HG02571 (cell line): ENCODE measurements around the gene DPP10.

Source experiments
- ATAC-seq: cut with Tn5 transposase; IDR thresholded peaks from one replicate; pipeline ENCODE4 v1.9.1; 2021; ENCODE audit warnings: mild to moderate bottlenecking, moderate library complexity; ENCODE audit not compliant: unreplicated experiment

Gene DPP10

DNA sequence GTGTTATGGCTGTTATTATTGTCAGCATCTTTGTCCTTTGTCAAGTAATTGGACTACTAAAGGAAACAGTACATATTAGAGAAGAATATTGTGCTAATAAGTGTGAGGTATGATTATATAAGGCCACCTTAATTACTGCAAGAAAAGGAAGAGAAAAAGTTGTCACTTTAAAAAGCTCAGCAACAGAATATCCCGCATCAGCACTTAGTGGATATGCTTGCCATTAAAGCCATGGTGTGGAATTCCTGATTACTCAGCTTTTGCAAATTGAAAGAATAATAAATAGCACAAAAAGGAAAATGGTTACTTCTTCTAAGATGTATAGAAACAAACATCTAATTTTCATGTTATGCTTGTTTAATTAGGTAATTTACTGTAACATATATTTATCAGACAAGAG lies 347.5 kb downstream of the DPP10 start:
- no peak for ATAC-seq

DNA sequence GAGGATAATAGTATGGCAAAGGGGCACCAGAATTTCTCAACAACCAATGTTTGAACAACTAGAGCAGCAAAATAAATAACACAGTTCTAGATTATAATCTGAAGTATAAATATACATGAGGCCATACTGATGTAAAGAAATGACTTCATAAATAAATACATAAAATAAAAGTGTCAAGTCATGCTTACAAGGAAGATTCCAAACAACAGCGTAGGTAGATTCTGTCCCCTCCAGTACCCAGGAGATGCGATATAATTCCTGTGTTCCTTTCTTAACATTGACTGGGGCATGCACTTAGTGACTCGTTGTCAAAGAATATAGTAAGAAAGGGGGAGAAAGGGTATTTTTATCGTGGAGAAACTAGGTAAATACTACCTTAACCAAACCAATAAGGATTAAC lies 355.1 kb downstream of the DPP10 start:
- ATAC-seq = no peak

DNA sequence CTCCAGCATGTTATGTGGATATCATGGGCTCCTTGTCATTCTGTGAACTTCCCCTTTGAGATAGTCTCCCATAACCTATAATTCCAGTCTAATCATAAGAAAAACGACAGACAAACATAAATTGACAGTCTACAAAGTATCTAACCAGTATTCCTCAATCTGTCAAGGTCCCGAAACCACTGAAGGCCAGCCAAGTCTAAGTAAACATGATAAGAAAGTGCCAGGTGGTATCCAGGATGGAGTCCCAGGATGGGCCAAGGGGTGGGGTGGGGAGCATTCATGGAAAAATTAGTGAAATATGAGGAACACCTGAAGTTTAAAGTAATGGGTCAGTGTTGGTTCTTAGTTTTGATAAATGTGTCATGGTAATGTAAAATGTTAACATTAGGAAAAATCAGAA lies 355.5 kb downstream of the DPP10 start:
- ATAC-seq = no peak

DNA sequence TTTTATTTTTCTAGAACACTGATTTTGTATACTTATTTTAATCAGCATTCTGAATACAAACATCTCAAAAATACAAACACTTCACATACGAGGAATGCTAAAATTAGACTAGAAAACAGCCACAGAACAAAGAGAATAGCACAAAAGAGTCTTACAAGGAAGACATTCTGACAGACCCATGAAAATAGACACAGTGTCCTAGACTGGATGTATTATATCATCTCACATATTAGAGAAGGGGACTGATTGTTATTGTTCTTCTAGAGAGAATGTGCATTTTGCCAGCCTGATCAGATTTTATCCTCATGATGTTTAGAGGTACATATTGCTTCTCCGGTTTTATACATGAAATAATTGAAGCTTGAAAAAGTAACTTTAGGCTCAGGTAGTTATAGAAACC lies 357.9 kb downstream of the DPP10 start:
- no peak for ATAC-seq

DNA sequence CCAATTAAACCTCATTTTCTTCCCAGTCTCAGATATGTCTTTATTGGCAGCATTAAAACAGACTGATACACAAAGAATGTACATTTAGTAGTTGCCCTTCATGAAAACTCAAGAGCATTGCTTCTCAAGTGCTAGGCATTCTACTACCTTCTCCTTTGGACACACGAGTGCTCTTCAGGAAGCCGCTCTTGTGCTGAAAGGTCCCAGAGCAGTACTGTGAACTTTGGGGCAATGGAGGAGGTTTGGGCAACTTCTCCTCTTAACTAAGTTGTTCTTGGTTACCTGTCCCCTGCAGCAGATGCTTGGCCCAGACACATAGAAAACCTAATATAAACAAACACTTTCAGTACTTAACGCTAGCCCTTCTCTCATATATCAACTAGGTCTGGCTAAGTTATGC lies 362.8 kb downstream of the DPP10 start:
- no peak for ATAC-seq

DNA sequence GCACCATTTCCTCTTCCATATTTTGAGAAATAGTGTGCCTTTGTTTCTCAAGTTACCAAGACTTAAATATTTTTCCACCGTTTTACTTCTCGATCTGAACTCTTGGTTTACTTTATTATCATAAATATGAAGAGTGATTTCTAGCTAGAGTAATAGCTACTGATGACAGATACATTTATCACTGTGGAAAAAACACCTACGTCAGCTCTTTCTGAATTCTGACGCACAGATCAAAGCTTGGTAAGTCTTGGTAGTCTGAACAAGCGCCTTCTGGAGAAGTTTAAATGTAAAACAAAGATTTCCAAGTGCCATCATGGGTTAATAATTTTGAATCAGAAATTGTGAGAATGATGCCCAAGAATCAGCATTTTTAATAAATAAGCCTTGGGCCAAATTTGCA lies 367.7 kb downstream of the DPP10 start:
- ATAC-seq = no peak

DNA sequence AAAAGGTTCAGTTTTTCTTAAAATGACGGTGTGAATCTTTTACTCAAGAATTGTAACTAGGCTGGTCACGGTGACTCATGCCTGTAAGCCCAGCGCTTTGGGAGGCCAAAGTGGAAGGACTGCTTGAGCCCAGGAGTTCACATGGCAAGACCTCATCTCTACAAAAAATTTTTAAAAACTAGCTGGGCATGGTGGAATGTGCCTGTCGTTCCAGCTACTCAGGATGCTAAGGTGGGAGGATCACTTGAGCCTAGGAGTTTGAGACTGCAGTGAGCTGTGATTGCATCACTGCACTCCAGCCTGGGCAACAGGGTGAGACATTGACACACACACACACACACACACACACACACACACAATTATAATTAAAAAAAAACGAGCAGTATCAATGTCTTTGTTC lies 369.8 kb downstream of the DPP10 start:
- ATAC-seq = no peak

DNA sequence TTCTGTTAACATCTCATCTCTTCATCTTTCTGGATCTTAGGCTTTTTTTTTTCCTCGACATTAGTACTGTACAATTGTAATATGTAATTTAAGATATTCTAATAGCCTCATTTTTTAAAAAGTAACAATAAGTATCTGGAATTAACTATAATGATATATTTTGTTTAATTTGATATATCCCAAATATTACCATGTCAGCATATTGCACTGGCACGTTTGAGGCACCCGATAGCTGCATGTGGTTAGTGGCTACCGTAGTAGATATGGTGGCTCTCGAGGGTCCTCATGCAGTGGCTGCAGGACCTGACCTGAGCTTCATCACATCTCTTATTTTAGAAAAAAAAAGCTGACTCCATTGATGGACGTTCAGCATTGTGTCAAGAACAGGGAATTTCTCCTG lies 371.9 kb downstream of the DPP10 start:
- no peak for ATAC-seq

DNA sequence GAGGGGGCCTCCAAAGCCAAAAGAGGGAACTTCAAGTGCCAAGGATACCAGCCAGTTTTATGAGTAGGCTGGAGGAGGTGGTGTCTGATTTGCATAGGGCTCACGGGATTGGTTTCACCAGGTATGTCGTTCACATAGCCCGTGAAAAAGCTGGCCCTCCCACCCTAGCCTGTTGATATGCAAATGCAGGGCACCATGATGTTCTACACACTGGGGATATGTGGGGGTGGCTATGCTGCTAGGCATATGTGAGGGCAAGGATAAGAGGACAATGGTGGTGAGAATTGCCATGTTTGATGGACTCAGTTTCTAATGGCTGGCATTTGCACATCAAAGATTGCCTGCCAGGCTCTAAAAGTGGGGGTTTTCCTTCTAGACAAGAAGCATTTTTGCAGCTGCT lies 378.6 kb downstream of the DPP10 start:
- ATAC-seq = no peak

DNA sequence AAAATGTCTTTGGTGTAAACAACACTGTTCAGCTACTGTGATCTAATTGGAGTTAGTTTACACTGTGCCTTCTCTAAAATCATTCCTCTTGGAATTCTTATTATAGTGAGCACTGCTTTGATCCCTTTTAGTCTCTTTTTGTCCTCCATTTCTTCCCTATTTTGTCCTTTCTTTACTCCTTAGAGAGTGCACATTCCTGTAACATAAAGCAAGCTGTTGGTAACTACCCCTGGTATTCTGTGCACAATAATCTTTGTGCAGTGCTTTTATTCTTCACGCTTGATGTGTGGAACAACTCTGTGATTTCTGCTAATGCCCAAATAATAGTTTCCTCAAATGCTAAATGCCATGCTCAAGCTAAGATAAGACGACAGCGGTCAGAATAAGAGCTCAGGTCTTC lies 401.5 kb downstream of the DPP10 start:
- ATAC-seq = no peak

DNA sequence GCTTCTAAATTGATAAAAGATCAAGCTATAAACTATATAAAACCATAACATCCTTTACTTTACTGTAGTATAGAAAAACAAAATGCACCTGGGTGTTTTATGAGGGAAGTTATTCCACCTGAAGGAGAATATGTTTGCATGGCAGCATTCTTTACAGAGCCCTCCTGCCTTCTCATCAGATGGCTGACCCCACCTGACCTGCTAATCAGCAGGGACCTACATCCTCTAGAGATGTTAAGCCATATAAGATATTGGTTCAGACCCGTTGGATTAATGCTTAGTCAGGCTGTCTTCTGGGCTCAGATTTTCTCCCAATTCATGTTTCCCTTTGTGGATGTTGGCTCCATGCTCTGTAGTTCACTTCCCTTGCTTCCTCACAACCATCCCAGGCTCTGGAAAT lies 414.8 kb downstream of the DPP10 start:
- no peak for ATAC-seq

DNA sequence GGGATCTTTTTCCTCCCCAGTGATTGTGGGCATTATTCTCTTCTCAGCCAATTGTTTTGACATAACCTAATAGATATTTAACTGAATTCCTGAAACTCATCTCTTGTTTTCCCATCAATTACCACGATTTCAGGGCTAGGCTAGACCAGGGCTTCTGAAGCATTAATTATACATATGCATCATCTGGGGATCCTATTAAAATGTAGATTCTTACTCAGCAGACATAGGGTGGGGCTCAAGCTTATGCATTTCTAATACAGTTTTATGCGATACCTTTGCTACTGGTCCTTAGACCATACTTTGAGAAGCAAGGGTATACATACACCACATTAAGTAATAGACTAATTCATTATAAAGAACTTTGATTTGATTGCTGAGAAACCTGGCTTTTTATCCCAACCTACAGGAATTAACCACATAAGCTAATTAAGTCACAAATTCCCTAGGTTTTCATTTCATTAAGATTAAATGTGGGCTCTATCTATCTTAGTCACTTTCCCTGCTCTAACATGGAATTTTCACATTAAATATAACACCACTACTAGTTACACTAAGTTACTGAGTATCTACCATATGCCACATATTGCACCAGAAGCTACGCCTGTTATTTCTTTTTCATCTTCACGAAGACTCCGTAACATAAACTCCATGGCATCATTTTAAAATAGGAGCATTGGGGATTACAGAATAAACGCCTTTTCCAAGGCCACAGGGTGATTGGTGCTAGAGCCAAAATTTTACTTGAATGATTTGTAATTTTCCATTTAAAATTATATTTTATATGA lies 417.5 kb downstream of the DPP10 start:
- ATAC-seq = no peak

DNA sequence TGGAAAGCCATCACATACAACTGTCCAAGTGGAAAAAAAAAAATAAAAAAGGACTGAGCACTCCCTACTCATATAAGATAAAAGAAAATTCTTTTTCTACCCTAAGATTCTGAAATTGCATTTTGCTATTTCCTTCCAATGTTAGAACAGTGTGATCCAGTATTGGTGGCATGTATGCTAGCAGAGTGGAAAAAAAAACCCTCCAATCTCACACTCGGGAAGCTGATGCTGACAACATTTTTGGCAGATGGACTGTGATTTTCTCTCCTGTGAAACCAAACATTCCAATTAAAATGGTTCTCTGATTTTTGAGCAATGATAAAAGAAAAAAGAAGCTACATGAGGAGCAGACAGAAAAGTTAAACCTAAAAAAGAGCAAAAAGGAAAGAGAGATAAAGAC lies 419.8 kb downstream of the DPP10 start:
- ATAC-seq = no peak

DNA sequence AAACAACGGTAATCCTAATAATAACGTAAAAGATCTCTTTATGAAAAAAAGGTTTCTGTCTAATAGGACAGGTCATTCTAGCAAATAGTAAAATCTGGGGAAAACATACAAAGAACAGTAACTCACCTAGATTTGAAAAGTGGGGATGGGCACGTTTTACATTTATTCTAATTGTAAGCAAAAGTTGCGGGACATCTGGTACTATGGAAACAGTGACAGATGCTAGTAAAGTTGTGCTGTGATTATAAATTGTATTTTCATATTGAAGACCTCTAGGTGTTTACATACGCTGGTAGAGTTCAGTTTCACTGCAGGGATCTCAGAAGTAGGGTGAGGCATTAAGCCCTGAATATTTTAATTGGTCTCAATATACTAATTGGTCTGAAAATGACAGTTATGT lies 422.5 kb downstream of the DPP10 start:
- no peak for ATAC-seq

DNA sequence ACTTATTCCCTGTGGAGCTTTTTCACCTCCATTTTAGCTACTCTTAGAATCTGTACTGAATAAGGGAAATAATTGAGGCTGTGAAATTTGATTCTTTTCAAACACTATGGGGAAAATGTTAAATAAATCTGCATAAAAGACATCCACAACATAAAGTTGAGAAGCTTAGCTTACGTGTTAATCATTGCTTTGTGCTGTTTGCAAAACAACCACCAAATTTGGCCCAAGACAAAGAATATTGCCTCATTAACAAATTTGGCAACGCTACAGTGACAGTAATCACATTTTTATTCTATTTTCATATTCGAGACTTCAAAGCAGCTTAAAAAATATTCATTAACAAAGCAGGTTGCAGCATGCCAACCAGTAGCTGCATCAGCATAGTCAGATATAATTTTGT lies 437.6 kb downstream of the DPP10 start:
- no peak for ATAC-seq

DNA sequence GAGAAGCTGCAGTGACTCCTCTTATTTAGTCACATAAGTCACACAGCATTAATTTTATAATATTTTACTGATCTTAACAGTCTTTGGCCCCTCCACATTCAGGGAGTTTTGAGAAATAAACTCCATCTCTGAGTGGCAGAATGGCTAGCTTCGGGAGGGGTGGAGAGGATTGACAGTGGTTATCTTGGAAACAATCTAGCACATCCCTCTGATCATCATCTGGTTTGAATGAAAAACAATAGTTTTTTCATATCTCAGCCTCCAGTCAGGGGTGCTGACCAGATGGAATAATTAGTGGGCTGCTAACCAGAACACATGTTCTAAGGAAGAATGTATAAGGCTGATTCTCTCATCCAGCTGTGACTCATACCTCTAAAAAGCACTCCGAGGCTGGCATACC lies 477.5 kb downstream of the DPP10 start:
- ATAC-seq = no peak

DNA sequence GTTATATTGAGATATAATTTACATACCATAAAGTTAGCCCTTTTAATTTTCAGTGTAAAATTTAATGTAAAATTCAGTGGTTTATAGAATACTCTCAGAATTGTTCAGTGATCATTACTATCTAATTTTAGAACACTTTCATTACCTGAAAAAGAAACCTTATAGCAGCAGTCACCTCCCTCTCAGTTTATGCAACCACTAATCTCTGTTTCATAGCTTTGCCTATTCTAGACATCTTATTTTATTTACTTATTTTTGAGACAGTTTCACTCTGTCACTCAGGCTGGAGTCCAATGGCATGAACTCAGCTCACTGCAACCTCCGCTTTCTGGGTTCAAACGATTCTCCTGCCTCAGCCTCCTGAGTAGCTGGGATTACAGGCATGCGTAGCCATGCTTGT lies 479.6 kb downstream of the DPP10 start:
- no peak for ATAC-seq

DNA sequence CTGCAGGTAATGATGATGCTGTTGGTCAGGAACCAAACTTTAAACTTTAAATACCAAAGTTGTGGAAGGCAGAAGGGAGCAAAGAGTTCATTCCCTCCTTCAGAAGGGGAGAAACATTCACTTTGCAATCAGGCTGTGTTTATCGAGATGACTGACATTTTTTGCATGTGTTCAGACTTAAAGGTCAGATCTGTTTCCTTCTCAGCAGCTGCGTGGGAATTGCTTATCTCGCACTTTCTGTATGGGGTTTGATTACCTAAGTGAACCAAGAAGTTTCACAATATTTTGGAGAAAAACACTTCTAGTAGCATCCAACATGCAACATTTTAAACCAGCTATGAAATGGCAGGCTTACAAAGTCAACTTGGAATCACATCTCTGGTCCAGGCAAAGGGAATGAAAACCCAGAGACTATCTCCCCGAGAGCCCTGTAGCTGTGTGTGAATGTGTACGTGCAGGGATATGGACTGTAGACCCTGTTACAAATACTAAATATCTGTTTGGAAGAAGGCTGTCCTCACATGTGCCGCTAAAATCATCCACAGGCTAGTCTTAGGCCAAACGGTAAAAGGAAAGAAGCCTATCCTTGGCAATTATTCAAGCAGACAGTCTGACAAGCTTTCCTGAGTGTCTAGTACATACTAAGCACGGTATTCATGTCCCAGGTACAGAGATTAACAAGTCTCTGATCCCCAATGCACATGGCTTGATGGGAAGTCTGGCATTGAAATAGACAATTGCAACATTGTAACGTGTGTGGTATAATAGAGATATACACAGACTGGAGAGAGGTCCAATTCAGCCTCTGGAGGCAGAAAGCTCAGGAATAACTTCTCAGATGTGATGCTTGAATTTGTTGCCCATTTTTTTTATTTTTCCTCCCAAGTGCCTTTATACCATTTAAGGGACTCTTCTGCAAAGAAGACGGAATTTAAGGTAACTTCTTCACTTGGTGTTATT lies 483.1 kb downstream of the DPP10 start:
- no peak for ATAC-seq

DNA sequence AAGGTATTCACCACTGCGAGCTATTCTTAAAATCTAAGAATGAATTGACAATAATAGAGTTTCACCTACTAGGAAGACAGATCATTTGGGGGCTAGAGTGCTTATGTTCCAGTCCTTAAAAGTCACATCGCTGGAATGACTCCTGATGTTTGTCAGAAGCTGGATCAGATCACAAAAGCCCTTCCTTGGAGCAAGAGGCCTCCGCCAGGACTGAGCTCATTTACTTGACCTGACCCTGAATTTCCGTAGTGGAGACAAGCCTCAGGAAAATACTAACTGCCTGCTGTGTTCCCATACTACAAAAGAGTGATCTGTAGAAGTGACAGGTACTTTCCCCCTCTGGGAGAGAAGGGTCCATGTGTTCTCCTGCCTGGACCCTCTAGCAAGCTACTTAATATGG lies 483.9 kb downstream of the DPP10 start:
- ATAC-seq = no peak

DNA sequence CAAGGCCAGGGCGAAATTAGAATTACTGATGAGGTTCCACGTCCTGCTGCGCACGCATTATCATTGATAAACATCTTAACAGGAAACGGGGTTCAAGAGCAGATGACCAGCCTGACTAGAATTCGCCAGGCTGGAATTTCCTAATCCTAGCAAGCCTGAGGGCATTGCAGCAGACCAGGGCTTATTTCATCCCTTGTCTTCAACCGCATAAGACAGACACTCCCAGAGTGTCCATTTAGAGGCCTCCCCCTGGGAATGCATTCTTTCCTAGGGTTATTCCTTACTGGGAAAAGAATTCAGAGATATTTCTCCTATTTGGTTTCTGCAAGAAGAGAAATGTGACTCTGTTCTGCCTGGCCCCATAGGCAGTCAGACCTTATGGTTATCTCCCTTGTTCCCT lies 486.8 kb downstream of the DPP10 start:
- ATAC-seq = no peak

DNA sequence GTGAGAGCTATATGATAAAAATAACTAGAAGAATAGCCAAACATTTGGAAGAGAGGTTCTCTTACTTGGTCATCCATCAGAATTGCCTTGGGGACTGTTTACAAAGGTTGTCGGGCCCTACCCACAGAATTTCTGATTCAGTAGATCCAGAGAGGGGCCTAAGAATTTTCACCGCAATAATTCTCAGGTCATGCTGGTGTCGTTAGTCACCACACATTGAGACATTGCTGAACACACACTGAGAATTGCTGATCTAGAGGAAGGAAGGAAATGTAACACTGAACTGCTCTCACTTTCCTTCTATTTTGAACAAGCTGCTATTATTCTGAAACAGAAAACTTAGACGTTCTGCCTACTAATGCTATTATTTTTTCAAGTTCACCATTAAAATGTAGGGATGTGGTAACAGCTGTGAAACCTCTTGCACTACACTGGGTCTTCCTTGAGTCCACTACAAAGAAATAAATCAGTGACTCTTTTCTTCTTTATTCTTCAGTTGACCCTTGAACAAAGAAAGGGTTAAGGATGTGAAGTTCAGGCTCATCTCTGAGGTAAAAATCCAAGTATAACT lies 491.3 kb downstream of the DPP10 start:
- ATAC-seq = no peak

DNA sequence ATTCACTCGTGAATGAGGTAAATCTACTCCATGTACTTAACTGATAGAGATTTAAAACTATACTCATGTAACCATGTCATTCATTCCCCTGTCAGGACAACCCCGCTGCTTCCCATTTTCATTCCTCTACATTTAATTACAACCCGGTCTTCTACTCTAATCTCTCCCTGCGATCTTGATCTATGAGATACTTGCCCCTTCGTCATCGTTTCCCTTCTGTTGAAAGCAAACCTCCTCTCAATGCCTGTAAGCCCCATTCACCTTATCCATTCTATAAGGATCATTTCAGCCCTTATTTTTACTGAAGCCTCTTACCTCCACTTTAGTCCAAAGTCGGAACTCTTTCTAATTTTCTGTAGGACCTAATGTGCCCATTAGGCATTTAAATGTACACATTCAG lies 492.6 kb downstream of the DPP10 start:
- ATAC-seq = no peak
